MM.1S (cell line): ENCODE results near the gene GATAD2A.

ENCODE experiments used
- DNase-seq: peaks from one replicate; pipeline ENCODE4 v3.0.0-alpha.2; 2015
- H2AFZ ChIP-seq: fragments of 300-600 bp; sonication (generic); 2 replicates; pipeline ENCODE4 v1.6.0; 2016; ENCODE audit warnings: antibody characterized with exemption, low read length
- H3F3A ChIP-seq: fragments of 300-600 bp; sonication (generic); 2 replicates; pipeline ENCODE4 v1.6.1; 2016; ENCODE audit warnings: mild to moderate bottlenecking, antibody characterized with exemption, low read length, moderate library complexity, mixed read lengths; ENCODE audit not compliant: insufficient read depth
- H3K27ac ChIP-seq: fragments of 300-600 bp; sonication (generic); 2 replicates; pipeline ENCODE4 v1.5.1; 2016; ENCODE audit warnings: mild to moderate bottlenecking, low read length
- H3K27me3 ChIP-seq: fragments of 300-600 bp; sonication (generic); replicated peaks from 2 replicates; pipeline ENCODE4 v1.6.0; 2016; ENCODE audit warnings: low read length; ENCODE audit not compliant: insufficient read depth
- H3K36me3 ChIP-seq: fragments of 300-600 bp; sonication (generic); replicated peaks from 2 replicates; pipeline ENCODE4 v1.6.1; 2016; ENCODE audit warnings: mild to moderate bottlenecking, low read length, mixed read lengths; ENCODE audit not compliant: insufficient read depth
- H3K4me1 ChIP-seq: fragments of 300-600 bp; sonication (generic); 2 replicates; pipeline ENCODE4 v1.6.1; 2016; ENCODE audit warnings: low read length, mixed read lengths
- H3K4me2 ChIP-seq: fragments of 300-600 bp; sonication (generic); 2 replicates; pipeline ENCODE4 v1.6.0; 2016; ENCODE audit warnings: low read depth, low read length
- H3K4me3 ChIP-seq: fragments of 300-600 bp; sonication (generic); 2 replicates; pipeline ENCODE4 v1.5.1; 2016; ENCODE audit warnings: low read length, mixed read lengths
- H3K79me2 ChIP-seq: fragments of 300-600 bp; sonication (generic); 2 replicates; pipeline ENCODE4 v1.6.1; 2016; ENCODE audit warnings: mixed run types, low read length, mixed read lengths
- H3K9ac ChIP-seq: fragments of 300-600 bp; sonication (generic); 2 replicates; pipeline ENCODE4 v1.6.1; 2016; ENCODE audit warnings: low read length, mixed read lengths
- H3K9me2 ChIP-seq: fragments of 300-600 bp; sonication (generic); replicated peaks from 2 replicates; pipeline ENCODE4 v1.6.1; 2016; ENCODE audit warnings: mild to moderate bottlenecking, low read length, mixed read lengths; ENCODE audit not compliant: insufficient read depth
- H3K9me3 ChIP-seq: fragments of 300-600 bp; sonication (generic); replicated peaks from 2 replicates; pipeline ENCODE4 v1.6.1; 2016; ENCODE audit warnings: mild to moderate bottlenecking, low read length, mixed read lengths; ENCODE audit not compliant: insufficient read depth
- H4K20me1 ChIP-seq: fragments of 300-600 bp; sonication (generic); 2 replicates; pipeline ENCODE4 v1.6.1; 2016; ENCODE audit warnings: mild to moderate bottlenecking, low read length, moderate library complexity, mixed read lengths; ENCODE audit not compliant: insufficient read depth
- EZH2 ChIP-seq: fragments of 300-600 bp; sonication (generic); optimal IDR thresholded peaks from 2 replicates; pipeline ENCODE3; 2017; ENCODE audit warnings: low read depth, mild to moderate bottlenecking, antibody characterized with exemption, low read length, mixed read lengths
- EZH2phosphoT487 ChIP-seq: fragments of 300-600 bp; sonication (generic); IDR thresholded peaks from 2 replicates; pipeline ENCODE4 v1.6.1; 2018; ENCODE audit warnings: antibody characterized with exemption, low read length
- TF ChIP-seq, protein P1 (sequence below): fragments of 300-600 bp; sonication (generic); IDR thresholded peaks from 2 replicates; pipeline ENCODE4 v1.5.1; 2016; ENCODE audit warnings: antibody characterized with exemption, low read length, mixed read lengths

The GATAD2A gene

DNA sequence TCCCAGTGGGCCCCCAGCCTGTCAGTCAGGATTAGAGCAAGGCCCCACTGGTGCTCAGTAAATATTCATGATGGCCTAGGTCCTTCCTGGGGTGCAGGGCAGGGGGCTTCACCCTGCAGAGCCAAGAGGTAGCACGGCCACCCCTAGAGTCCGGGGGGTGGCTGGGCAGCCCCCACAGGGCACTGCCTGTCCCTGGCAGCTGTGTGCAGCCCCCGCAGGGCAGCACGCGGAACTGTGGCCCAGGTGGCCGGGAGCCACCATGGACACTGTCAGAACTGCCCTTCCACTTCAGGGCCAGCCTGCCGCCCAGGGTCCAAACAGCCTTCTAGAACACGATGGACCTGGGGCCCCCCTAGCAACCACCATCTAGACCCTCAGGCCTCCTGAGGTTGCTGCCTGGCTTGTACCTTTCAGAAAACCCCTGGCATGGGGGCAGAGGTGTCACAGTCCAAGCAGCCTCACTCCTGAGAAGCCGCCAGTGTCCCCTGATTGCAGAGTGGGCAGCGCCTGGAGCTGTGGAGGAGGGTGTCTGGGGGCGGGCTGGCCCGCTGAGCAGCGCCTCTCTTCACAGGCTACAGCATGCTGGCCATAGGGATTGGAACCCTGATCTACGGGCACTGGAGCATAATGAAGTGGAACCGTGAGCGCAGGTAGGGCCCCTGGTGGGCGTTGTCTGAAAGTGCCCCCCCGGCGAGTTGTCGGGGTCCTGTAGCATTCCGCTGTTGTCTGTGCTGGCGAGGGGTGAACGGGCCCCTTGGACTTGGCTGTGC, 120.3 kb downstream of the GATAD2A start:
- no peaks in the 10 kb centered on the region for H4K20me1 ChIP-seq
- H3K4me2 ChIP-seq: no peak overlapping the region

DNA sequence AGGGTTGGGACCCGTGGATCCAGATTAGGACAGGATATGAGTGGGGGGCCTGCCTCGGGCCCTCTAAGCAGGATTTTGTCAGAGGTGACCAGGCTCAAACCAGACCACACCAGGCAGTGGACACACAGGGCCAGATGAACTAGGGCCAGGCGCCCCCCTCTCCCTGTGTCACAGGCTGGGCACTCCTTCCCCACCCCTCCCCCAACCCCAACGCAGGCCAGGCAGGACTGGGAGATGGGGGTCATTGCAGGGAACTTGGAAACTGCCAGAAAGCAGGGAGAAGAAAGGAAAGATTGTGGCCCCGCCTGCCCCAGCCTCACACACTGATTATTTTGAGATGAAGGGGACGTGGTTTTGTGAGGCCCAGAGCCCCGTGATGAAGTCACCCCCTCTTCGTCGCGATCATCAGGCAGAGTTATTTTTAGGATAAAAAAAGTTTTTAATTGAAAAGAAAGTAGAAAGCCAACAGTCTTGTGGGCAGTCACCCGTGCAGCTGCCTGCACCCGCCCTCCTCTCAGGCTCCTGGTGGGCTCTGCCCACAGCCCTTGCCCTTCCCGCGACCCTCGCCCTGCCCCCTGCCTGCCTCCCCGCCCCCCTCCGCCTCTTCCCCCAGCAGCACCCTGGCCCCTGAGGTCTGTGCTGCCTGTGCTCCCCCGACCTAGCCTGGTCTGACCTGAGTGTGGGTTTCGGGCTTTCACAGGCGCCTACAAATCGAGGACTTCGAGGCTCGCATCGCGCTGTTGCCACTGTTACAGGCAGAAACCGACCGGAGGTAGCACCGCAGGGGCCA, 121.3 kb downstream of the GATAD2A start:
- H3K4me1 ChIP-seq: no peaks in the 10 kb centered on the region
- no peak overlapping the region for H3K9ac ChIP-seq
- no peaks in the 10 kb centered on the region for H4K20me1 ChIP-seq
- no peaks in the 10 kb centered on the region for H3K36me3 ChIP-seq
- H3K4me2 ChIP-seq: no peak overlapping the region
- DNase-seq: no peak
- no peaks in the 10 kb centered on the region for H3F3A ChIP-seq
- H2AFZ ChIP-seq: no peak overlapping the region
- no peaks in the 10 kb centered on the region for H3K9me2 ChIP-seq
- H3K4me3 ChIP-seq: no peak overlapping the region
- H3K27me3 ChIP-seq: no peaks in the 10 kb centered on the region
- H3K9me3 ChIP-seq: no peaks in the 10 kb centered on the region
- TF ChIP-seq EZH2phosphoT487 (no peak), EZH2 (no peak)
- TF ChIP-seq, protein P1, sequence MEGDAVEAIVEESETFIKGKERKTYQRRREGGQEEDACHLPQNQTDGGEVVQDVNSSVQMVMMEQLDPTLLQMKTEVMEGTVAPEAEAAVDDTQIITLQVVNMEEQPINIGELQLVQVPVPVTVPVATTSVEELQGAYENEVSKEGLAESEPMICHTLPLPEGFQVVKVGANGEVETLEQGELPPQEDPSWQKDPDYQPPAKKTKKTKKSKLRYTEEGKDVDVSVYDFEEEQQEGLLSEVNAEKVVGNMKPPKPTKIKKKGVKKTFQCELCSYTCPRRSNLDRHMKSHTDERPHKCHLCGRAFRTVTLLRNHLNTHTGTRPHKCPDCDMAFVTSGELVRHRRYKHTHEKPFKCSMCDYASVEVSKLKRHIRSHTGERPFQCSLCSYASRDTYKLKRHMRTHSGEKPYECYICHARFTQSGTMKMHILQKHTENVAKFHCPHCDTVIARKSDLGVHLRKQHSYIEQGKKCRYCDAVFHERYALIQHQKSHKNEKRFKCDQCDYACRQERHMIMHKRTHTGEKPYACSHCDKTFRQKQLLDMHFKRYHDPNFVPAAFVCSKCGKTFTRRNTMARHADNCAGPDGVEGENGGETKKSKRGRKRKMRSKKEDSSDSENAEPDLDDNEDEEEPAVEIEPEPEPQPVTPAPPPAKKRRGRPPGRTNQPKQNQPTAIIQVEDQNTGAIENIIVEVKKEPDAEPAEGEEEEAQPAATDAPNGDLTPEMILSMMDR: no peak
- H3K27ac ChIP-seq: no peak overlapping the region
- H3K79me2 ChIP-seq: peaks cover 7% of the 10 kb centered on the region; the same call in 1 of the 2 replicates

More for the DNA sequence above, 120.3 kb downstream of the GATAD2A start:
- TF ChIP-seq EZH2phosphoT487: no peak
- TF ChIP-seq, protein P1: no peak
- no peaks in the 10 kb centered on the region for H3K9me2 ChIP-seq
- peaks cover 13% of the 10 kb centered on the region for H3K79me2 ChIP-seq
- no peak overlapping the region for H3K27ac ChIP-seq
- no peaks in the 10 kb centered on the region for H3K27me3 ChIP-seq
- no peak overlapping the region for H2AFZ ChIP-seq
- H3K4me3 ChIP-seq: no peak overlapping the region
- H3K36me3 ChIP-seq: no peaks in the 10 kb centered on the region
- H3K9ac ChIP-seq: no peak overlapping the region
- H3F3A ChIP-seq: no peaks in the 10 kb centered on the region
- H3K9me3 ChIP-seq: no peaks in the 10 kb centered on the region
- no peak for DNase-seq
- H3K4me1 ChIP-seq: no peaks in the 10 kb centered on the region

DNA sequence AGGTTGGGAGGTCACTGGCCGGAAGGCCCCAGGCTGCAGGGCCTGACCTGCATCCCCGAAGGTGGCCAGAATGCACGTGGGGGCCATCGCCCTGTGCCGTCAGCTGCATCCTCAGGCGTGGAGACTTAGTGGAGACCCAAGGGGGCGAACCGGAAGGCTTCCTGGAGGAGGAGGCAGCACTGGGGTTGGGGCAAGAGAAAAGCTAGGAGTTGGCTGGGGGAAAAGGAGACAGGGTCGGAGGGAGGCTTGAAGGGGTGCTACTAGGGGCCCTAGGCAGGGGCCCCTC, 121.8 kb downstream of the GATAD2A start:
- peaks cover 7% of the 10 kb centered on the region; the same call in 1 of the 2 replicates for H3K79me2 ChIP-seq
- H3K27me3 ChIP-seq: no peaks in the 10 kb centered on the region
- H3K9me2 ChIP-seq: no peaks in the 10 kb centered on the region
- no peaks in the 10 kb centered on the region for H3K4me1 ChIP-seq
- no peaks in the 10 kb centered on the region for H4K20me1 ChIP-seq
- H3K4me2 ChIP-seq: no peak overlapping the region
- no peaks in the 10 kb centered on the region for H3K9me3 ChIP-seq
- H3K4me3 ChIP-seq: no peak overlapping the region
- H3K36me3 ChIP-seq: no peaks in the 10 kb centered on the region
- DNase-seq: no peak
- H3K27ac ChIP-seq: no peak overlapping the region
- no peaks in the 10 kb centered on the region for H3F3A ChIP-seq
- H3K9ac ChIP-seq: no peak overlapping the region
- H2AFZ ChIP-seq: no peak overlapping the region
- no peak for TF ChIP-seq EZH2
